A673 (cell line): ENCODE results near the gene TMEM109.

ENCODE experiments used
- CTCF ChIP-seq: fragments of 300-800, 200-600 bp; sonication (generic); conservative IDR thresholded peaks from 2 replicates; pipeline ENCODE4 v1.5.1; 2017; ENCODE audit warnings: low read depth, mild to moderate bottlenecking, antibody characterized with exemption, low read length, moderate library complexity, mixed read lengths
- EZH2 ChIP-seq: fragments of 200-600 bp; sonication (generic); IDR thresholded peaks from 2 replicates; pipeline ENCODE4 v1.6.1; 2017; ENCODE audit warnings: borderline replicate concordance, low read depth, mild to moderate bottlenecking, mixed read lengths, antibody characterized with exemption, low read length; ENCODE audit not compliant: poor library complexity, severe bottlenecking

- TF ChIP-seq CTCF (peak; percentile 50), EZH2 (no peak)
These were observed 26.4 kb upstream of the TMEM109 start for GRCh38 chr11:60887556-60887955.
